HG03175 (cell line): ENCODE results near the gene POLD1.
A peak's percentile ranks its signal among the peaks of the same experiment; 100 is the strongest.
"Not testable (repeated sequence)": the region's sequence is repeated elsewhere in the genome, so short reads cannot be mapped to it uniquely, and the experiment has no call there.

Experiments used
- ATAC-seq: cut with Tn5 transposase; IDR thresholded peaks from one replicate; pipeline ENCODE4 v1.9.1; 2021; ENCODE audit warnings: mild to moderate bottlenecking, moderate library complexity; ENCODE audit not compliant: unreplicated experiment

Gene POLD1

GRCh38 chr19:50383852-50384684 lies at the start of gene POLD1:
Gene POLD1, plus strand, starts transcription at chr19:50384347. Its CDS starts 14,505 bp downstream, at chr19:50398852.
- peak; percentile 88 for ATAC-seq

GRCh38 chr19:50334741-50335421 lies 49.3 kb upstream of the POLD1 start:
- no peak for ATAC-seq

- not testable (repeated sequence) for ATAC-seq
These were observed 47.1 kb upstream of the POLD1 start for GRCh38 chr19:50337031-50337430.

- no peak for ATAC-seq
These were observed 43.8 kb upstream of the POLD1 start for GRCh38 chr19:50340331-50340730.

GRCh38 chr19:50341091-50341564 lies 43.0 kb upstream of the POLD1 start:
- ATAC-seq, result peak; percentile 47

- peak; percentile 52 for ATAC-seq
These were observed 39.4 kb upstream of the POLD1 start for GRCh38 chr19:50344661-50345318.

GRCh38 chr19:50347089-50347581 lies 37.0 kb upstream of the POLD1 start:
- ATAC-seq, result peak; percentile 47

- ATAC-seq, result no peak
These were observed 34.7 kb upstream of the POLD1 start for GRCh38 chr19:50349277-50350057.

GRCh38 chr19:50352242-50352641 lies 31.9 kb upstream of the POLD1 start:
- ATAC-seq, result no peak

GRCh38 chr19:50353487-50353880 lies 30.7 kb upstream of the POLD1 start:
- ATAC-seq, result not testable (repeated sequence)

- no peak for ATAC-seq
These were observed 27.4 kb upstream of the POLD1 start for GRCh38 chr19:50356691-50357177.

- peak; percentile 61 for ATAC-seq
These were observed 26.7 kb upstream of the POLD1 start for GRCh38 chr19:50357178-50358100.

GRCh38 chr19:50358483-50359327 lies 25.4 kb upstream of the POLD1 start:
- no peak for ATAC-seq

- no peak for ATAC-seq
These were observed 24.8 kb upstream of the POLD1 start for GRCh38 chr19:50359328-50359818.

GRCh38 chr19:50361290-50362029 lies 22.7 kb upstream of the POLD1 start:
- ATAC-seq, result no peak

- ATAC-seq, result no peak
These were observed 22.1 kb upstream of the POLD1 start for GRCh38 chr19:50362030-50362412.

GRCh38 chr19:50362656-50363424 lies 21.3 kb upstream of the POLD1 start:
- no peak for ATAC-seq
